Measurements from ENCODE around the gene CASP7. TPM values are rescaled to one million over a fixed set of nuclear protein-coding genes. Genes with fewer than 3 reads are reported as not detected.
A peak's percentile ranks its signal among the peaks of the same experiment; 100 is the strongest.

Gene CASP7
- total RNA-seq, 1 donor from 2014 or later, result 11.6 TPM

- Mint-ChIP-seq H3K4me3 (ENCODE audit: low read depth) (no peak overlapping the region), H3K36me3 (ENCODE audit: insufficient read depth) (peaks cover 5% of the 10 kb centered on the region), H3K27ac (no peak overlapping the region), H3K4me1 (ENCODE audit: low read depth) (peaks cover 14% of the 10 kb centered on the region), H3K9me3 (ENCODE audit: low read depth) (no peaks in the 10 kb centered on the region), H3K27me3 (no peaks in the 10 kb centered on the region)
- DNase-seq (ENCODE audit: low spot score, unreplicated experiment), result no peak
- TF ChIP-seq, protein P1, sequence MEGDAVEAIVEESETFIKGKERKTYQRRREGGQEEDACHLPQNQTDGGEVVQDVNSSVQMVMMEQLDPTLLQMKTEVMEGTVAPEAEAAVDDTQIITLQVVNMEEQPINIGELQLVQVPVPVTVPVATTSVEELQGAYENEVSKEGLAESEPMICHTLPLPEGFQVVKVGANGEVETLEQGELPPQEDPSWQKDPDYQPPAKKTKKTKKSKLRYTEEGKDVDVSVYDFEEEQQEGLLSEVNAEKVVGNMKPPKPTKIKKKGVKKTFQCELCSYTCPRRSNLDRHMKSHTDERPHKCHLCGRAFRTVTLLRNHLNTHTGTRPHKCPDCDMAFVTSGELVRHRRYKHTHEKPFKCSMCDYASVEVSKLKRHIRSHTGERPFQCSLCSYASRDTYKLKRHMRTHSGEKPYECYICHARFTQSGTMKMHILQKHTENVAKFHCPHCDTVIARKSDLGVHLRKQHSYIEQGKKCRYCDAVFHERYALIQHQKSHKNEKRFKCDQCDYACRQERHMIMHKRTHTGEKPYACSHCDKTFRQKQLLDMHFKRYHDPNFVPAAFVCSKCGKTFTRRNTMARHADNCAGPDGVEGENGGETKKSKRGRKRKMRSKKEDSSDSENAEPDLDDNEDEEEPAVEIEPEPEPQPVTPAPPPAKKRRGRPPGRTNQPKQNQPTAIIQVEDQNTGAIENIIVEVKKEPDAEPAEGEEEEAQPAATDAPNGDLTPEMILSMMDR (IDR thresholded peaks at IDR 0.05; ENCODE audit: unreplicated experiment), result peak; percentile 5
Measured at GRCh38 chr10:113705344-113705652, 25.6 kb downstream of the CASP7 start.

DNA sequence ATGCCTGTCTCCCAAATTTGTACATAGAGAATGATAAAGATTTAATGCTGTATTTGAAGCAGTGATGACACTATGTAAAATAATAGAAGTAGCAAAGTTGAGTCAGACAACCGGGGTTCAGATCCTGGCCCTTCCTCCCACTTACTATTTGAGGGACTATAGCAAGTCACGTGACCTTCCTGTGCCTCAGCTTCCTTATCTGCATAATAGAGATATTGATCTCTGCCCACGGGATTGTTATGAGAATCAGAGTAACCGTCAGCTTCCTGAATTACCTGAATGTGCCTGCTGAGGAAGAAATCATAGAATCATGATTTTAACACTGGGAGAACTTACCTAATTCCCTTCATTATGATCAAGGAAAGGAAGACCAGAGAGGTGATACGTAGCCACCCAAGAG lies 26.9 kb downstream of the CASP7 start:
- Mint-ChIP-seq H3K9me3 (ENCODE audit: low read depth) (no peaks in the 10 kb centered on the region), H3K4me3 (ENCODE audit: low read depth) (no peak overlapping the region), H3K36me3 (ENCODE audit: insufficient read depth) (peaks cover under 1% of the 10 kb centered on the region), H3K27me3 (no peaks in the 10 kb centered on the region), H3K4me1 (ENCODE audit: low read depth) (peaks cover 23% of the 10 kb centered on the region), H3K27ac (no peak overlapping the region)
- TF ChIP-seq, protein P1 (IDR thresholded peaks at IDR 0.05; ENCODE audit: unreplicated experiment), result no peak
- DNase-seq (ENCODE audit: low spot score, unreplicated experiment), result no peak

DNA sequence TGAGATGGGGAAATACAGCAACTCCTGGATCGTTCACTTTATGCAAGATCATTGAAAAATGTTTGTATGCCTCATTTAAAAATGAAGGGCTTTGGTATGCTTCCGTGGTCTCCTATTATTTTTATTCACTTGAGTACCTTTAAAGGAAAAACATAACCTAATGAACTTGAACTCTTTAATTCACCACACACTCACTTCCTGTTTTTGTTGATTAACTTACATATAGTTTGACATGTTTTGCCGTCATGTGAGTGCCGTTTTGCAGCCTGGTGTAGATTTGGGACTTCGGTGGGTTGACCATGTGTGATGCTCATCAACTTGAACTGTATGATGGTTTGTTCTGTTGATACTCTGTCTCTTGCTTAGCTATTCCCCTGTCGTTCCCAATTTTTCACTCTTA lies 28.9 kb downstream of the CASP7 start:
- TF ChIP-seq, protein P1 (IDR thresholded peaks at IDR 0.05; ENCODE audit: unreplicated experiment), result no peak
- Mint-ChIP-seq H3K27me3 (no peaks in the 10 kb centered on the region), H3K36me3 (ENCODE audit: insufficient read depth) (no peaks in the 10 kb centered on the region), H3K27ac (no peak overlapping the region), H3K9me3 (ENCODE audit: low read depth) (no peaks in the 10 kb centered on the region), H3K4me3 (ENCODE audit: low read depth) (no peak overlapping the region), H3K4me1 (ENCODE audit: low read depth) (peaks cover 30% of the 10 kb centered on the region)
- no peak for DNase-seq (ENCODE audit: low spot score, unreplicated experiment)

DNA sequence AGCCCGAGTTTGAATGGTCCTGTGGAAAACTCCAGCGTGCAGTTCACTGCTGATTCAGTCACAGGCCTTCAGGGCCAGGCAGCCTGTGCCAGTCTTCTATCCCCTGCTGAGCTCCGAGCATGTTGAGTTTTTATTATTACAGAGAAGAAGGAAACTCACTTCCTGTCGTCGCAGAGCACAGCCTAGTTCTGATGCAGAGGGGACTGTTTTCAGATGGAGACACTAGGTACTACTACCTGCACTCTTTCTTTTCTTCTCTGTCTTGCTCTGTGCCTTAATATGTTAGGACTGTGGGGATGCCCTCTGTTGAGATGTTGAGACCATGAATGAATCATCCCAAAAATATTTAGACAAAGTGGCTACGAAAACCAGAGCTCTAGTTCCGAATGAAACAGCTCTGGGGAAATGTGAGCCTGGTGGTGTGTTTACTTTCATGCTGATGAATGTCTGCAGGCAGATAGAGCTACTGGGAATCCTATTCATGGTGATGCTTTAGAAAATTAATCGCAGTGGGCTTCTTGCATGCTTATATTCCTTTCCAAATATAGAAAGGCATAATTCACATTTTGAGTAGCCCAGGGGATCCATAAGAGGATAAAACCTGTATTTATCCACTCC lies 29.6 kb downstream of the CASP7 start:
- TF ChIP-seq, protein P1 (IDR thresholded peaks at IDR 0.05; ENCODE audit: unreplicated experiment), result no peak
- Mint-ChIP-seq H3K4me1 (ENCODE audit: low read depth) (peaks cover 30% of the 10 kb centered on the region), H3K27ac (no peak overlapping the region)

GRCh38 chr10:113711142-113711541 lies 31.4 kb downstream of the CASP7 start:
- Mint-ChIP-seq H3K4me1 (ENCODE audit: low read depth) (peaks cover 20% of the 10 kb centered on the region), H3K36me3 (ENCODE audit: insufficient read depth) (no peaks in the 10 kb centered on the region), H3K27ac (no peak overlapping the region), H3K27me3 (no peaks in the 10 kb centered on the region), H3K9me3 (ENCODE audit: low read depth) (no peaks in the 10 kb centered on the region), H3K4me3 (ENCODE audit: low read depth) (no peak overlapping the region)
- DNase-seq (ENCODE audit: low spot score, unreplicated experiment), result no peak
- TF ChIP-seq, protein P1 (IDR thresholded peaks at IDR 0.05; ENCODE audit: unreplicated experiment), result no peak

More for the DNA sequence above, 29.6 kb downstream of the CASP7 start:
- no peak for DNase-seq (ENCODE audit: low spot score, unreplicated experiment)
- no peaks in the 10 kb centered on the region for H3K27me3 Mint-ChIP-seq
- H3K4me3 Mint-ChIP-seq (ENCODE audit: low read depth), result no peak overlapping the region
- no peaks in the 10 kb centered on the region for H3K36me3 Mint-ChIP-seq (ENCODE audit: insufficient read depth)
- H3K9me3 Mint-ChIP-seq (ENCODE audit: low read depth), result no peaks in the 10 kb centered on the region

Measured in progenitor cell of endocrine pancreas (in vitro differentiated cells).